NCI-H2029 (cell line): ENCODE measurements around the gene RELB.
A peak's percentile ranks its signal among the peaks of the same experiment; 100 is the strongest.
"Not testable (repeated sequence)": the region's sequence is repeated elsewhere in the genome, so short reads cannot be mapped to it uniquely, and the experiment has no call there.

ENCODE experiments used
- DNase-seq: peaks from one replicate; lab custom pipeline; 2025; lab: John Stamatoyannopoulos, UW

The RELB gene

DNA sequence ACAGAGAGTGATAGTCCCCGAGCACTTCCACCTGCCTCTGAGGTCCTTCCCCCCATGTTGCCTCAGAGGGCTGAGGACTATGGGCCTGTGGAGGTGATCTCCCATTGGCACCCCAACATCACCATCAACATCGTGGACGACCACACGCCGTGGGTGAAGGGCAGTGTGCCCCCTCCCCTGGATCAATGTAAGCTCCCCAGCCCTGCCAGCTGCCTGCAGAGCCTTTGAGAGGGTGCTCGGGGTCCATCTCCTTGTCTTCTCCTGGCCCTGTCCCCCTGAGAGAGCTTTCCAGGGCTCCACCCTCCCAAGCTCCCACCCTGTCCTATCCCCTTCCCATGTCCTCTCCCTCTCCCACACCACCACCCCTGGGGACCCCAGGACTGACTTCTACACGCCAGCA is 14.9 kb upstream of the RELB start:
- no peak for DNase-seq

DNA sequence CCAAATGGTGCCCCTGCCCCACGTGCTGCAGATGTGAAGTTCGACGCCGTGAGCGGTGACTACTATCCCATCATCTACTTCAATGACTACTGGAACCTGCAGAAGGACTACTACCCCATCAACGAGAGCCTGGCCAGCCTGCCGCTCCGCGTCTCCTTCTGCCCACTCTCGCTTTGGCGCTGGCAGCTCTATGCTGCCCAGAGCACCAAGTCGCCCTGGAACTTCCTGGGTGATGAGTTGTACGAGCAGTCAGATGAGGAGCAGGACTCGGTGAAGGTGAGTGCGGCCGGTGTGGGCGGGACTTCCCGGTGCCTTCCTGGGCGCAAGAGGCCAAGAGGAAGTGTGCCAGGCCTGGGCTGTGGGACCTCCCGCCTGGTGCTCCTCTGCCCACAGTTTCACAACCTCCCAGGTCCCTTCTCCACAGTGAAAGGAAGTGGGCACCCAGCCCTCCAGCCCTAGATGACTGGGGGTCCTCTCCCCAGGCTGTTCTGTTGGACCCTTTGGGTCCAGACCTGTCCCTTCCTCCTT is 14.1 kb upstream of the RELB start:
- no peak for DNase-seq

DNA sequence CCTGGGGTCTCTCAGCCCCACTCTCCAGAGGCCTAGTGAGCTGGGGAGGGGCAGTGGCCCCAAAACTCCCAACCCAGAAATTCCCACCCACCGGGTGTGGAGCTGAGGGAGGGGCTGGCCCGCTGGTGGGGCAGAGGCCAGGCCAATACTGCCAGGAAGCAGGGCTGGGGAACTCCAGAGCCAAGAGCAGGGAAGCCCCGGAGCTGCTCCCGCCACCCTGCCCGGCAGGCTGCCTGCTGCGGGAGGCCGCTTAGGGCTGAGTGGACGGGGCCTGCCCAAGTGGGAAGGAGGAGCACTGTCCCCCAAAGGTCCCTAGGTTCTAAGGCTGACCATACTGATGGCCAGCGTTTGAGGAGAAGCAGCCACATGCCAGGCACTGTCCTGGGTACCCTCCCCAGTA is 13.0 kb upstream of the RELB start:
- no peak for DNase-seq

DNA sequence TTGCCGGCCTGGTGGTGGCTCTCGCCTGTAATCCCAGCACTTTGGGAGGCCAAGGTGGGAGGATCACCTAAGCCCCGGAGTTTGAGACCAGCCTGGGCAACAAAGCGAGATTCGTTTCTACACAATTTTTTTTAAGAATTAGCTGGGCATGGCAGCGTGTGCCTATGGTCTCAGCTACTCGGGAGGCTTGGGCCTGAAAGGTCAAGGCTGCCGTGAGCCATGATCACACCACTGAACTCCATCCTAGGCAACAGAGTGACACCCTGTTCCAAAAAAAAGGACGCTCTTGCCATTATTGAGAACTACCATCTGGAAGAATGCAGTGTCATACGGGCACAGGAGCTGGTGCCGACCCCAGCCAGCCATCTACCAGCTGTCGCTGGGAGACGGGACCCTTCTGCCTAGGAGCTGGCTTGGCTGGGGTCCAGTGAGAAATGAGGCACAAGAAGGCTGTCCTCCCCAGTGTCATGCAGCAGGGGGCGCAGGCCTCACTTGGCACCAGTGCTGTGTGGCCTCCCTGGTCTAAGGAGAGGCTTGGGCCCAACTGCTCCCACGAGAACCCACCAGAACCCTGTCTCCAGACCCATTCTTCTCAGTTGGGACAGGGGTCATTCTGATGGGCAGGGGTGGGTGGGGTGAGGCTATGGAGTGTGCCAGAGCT is 12.2 kb upstream of the RELB start:
- peak; percentile 2 for DNase-seq

DNA sequence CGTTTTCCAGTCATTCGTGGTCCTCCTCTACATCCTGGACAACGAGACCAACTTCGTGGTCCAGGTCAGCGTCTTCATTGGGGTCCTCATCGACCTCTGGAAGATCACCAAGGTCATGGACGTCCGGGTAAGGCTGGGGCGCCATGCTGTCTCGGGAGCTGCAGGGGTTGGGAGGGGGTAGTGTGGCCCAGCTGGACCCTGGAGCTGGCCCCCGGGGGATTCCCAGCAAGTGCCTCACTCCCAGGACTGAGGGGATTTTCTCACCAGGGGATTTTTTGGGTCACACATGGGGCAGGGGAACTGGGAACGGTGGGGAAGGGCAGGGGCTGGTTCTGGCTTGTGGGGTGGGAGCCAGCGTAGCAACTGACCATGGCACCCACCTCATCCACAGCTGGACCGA is 10.8 kb upstream of the RELB start:
- no peak for DNase-seq

DNA sequence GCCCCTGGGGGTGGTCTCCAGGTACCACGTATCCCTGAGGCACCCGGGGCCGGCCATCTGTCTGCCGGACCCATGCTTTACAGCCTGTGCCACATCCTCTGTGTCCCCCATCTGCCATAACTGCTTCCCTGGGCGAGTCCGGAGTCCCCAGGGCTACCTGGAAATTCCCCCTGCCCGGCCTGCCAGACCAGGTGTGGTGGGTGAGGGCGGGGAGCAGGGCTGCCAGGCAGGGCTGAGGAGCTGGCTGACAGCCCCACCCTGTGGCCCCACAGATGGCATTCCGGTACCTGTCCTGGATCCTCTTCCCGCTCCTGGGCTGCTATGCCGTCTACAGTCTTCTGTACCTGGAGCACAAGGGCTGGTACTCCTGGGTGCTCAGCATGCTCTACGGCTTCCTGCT is 10.3 kb upstream of the RELB start:
- DNase-seq = no peak

DNA sequence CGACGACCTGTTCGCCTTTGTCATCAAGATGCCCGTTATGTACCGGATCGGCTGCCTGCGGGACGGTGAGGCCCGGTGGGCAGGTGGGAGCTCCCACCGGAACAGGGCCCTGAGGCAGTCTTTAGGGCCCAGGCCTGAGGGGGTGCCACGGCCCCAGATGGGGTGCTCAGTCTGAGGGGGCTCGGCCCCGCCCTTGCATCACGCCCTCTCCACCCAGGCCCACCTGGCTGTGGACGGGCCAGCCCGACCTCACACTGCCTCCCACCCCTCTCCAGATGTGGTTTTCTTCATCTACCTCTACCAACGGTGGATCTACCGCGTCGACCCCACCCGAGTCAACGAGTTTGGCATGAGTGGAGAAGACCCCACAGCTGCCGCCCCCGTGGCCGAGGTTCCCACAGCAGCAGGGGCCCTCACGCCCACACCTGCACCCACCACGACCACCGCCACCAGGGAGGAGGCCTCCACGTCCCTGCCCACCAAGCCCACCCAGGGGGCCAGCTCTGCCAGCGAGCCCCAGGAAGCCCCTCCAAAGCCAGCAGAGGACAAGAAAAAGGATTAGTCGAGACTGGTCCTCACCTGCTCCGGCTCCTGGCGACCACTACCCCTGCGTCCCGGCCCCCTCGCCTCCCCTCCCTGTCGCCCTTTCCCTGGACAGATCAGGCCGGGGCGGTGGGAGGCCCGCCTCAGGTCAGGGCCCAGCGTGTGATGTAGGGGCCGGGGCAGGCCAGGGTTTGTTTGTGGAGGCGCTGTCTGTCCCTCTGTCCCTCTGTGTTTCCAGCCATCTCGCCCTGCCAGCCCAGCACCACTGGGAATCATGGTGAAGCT is 8.7 kb upstream of the RELB start:
- DNase-seq = no peak

DNA sequence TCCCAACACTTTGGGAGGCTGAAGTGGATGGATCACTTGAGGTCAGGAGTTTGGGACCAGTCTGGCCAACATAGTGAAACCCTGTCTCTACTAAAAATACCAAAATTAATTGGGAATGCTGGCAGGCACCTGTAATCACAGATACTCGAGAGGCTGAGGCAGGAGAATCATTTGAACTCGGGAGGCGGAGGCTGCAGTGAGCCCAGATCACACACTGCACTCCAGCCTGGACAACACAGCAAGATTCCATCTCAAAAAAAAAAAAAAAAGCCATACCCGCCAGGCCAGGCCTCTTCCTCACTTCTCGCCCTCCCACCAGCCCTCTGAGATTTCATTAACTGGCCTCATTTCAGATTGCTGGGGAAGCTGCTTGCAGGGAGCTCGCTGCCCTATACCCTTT is 7.7 kb upstream of the RELB start:
- DNase-seq = no peak

DNA sequence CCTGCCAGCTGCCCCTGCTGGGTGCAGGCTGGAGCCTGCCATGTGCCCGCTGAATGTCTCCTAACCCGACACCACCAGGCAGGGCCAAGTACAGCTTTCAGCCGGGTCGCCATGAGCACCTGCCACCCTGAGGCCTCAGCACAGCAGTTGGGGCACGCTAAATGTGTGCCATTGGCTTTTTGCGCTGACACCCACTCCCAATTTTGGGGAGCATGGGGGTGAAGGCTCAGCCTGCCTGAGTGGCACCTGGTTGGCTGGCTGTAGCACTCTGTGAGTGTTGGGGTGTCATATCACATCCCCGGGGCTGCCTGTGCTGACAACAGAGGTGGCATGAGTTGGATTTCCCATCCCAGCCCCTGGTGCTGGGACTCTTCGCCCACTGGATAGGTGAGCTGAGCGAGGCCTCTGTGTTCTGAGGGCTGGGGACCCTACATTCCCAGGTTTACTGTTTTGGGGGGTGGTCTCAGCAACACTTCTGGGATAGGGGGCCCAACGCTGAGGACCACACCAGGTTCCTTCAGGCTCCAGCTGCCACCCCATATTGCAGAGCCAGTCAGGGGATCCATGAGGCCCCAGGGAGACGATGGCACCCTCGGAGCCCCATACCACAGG is 7.2 kb upstream of the RELB start:
- no peak for DNase-seq

DNA sequence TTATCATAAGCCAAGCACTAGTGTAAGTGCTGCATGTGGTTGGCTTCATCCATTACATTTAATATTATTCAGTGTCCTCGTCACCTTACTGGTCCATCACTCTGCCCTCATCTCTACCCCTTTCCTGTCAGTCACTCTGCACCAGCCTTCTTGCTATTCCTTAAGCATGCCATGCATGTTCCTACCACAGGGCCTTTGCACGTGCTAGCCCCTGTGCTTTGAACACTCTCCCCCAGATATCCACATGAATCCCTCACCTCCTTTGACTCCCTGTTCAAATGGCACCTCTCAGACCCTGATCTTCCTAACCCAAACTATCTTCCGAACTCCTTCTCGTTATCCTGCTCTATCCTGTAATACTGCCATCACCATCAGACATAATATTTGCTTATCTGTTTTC is 3.2 kb upstream of the RELB start:
- DNase-seq = no peak

DNA sequence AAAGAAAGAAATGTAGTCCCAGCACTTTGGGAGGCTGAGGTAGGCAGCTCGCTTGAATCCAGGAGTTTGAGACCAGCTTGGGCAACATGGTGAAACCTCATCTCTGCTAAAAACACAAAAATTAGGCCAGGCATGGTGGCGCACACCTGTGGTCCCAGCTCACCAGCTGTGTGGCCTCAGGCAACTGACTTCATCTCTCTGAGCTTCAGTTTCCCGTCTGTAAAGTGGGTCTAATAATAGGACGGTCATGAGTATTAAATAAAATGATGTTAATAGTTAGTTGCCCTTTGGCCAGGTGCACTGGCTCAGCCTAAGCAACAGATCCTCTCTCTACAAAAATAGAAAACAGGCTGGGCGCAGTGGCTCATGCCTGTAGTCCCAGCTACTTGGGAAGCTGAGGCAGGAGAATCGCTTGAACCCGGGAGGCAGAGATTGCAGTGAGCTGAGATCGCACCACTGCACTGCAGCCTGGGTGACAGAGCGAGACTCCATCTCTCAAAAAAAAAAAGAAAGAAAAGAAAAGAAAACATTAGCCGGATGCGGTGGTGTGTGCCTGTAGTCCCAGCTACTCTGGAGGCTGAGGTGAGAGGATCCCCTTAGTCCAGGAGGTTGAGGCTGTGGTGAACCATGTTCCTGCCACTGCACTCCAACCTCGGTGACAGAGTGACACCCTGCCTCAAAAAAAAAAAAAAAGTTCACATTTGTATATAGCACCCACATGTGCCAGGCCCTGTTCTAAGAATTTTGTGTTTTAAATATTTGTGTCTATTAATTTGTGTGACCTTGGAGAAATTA is 1.9 kb upstream of the RELB start:
- DNase-seq = not testable (repeated sequence)

DNA sequence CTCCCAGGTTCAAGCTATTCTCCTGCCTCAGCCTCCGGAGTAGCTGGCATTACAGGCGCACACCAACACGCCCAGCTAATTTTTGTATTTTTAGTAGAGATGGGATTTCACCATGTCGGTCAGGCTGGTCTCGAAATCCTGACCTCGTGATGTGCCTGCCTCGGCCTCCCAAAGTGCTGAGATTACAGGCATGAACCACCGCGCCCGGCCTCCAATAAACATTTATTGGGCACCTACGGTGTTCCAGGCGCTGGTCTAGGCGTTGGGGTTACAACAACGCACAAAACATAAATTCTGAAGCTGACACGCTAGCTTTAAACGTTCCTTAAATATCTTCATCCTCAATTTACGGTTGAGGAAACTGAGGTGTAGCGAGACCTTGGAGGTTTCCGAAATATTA is 599 bp upstream of the RELB start:
- DNase-seq = not testable (repeated sequence)

DNA sequence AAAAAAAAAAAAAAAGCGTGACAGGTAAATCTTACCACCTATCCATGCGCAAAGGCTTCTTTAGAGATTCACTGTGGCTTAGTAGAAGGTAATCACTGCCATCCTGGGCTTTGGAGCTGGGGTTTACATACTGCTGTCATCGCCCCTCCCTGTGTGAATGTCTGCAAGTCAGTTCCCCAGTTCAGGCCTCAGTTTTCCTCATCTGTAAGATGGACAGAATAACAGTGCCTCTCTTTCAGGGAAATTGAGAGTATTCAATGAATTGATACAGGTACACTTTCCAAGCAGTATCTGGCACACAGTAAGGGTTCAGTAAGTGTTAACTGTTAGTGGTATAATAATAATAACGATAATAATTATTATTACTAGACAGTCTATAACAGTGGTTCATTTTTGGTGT is 2.2 kb downstream of the RELB start:
- no peak for DNase-seq

DNA sequence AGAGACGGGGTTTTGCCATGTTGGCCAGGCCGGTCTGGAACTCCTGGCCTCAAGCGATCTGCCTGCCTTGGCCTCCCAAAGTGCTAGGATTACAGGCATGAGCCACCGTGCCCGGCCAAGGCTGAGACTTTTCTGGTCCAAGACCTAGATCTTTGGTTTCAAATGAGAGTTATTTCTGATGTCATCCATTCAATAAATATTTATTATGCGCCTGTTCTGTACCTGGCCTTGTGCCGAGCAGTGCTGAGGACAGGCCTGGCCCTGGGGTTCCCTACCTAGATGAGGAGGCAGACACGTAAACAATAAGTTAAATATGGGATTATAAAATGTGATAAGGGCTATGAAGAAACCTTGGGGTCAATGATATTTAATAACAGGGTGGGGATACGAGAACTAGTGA is 4.5 kb downstream of the RELB start:
- DNase-seq = no peak

DNA sequence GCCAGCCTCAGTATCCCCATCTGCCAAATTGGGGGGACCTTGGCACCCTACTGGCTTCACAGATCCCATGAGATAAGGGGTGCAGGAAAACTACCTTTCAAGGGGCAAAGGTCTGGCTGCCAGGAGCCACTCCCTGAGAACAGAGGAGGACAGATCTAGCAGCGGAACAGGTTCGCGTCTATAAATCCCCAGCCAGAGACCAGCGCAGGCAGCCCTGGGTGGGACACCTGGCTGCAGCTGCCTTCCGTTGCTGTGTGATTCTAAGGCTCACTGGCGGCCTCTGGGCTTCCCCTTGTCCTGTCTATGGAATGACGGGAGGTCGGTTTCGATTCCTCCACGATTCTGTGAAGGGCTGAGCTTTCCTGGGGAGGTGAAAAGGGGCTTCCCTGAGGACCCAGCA is 7.3 kb downstream of the RELB start:
- DNase-seq = no peak

DNA sequence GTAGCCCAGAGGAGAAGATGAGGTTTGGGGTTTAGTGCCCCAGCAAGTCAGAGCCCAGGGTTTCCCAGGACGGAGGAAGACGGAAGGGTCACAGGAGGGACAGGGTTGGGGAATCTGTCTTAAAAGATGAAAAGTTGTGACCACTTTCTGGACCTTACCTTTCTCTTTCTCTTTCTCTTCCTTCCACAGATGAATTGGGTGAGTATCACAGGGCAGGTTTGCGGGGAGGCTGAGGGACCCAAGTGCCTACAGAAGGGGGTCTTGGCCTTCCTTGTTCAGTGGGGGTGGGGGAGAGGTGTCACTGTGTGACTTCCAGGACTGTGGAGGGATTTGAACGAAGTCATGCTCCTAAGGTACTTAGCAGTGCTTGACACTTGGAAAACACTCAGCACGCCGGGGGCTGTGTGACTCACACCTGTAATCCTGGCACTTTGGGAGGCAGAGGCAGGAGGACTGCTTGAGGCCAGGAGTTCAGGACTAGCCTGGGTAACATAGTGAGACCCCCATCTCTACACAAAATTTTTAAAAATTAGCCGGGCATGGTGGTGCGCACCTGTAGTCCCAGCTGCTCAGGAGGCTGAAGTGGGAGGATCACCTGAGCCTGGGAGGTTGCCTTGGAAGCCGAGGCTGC is 8.5 kb downstream of the RELB start:
- DNase-seq = no peak

DNA sequence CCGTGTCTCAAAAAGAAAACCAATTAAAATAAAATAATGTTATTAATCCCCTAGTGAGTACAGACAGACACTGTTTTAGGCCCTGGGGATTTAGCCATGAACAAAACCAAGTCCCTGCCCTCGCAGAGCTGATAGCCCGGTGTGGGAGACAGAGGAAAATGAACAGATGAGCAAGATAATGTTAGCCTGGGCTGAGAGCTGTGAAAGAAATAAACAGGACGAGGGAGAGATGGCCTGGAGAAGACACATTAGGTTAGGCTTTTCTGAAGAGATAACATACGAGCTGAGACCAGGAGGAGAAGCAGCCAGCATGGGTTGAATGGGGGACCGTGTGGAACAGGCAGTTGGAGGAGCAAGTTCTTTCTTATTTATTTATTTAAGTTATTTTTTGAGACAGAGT is 9.0 kb downstream of the RELB start:
- no peak for DNase-seq

DNA sequence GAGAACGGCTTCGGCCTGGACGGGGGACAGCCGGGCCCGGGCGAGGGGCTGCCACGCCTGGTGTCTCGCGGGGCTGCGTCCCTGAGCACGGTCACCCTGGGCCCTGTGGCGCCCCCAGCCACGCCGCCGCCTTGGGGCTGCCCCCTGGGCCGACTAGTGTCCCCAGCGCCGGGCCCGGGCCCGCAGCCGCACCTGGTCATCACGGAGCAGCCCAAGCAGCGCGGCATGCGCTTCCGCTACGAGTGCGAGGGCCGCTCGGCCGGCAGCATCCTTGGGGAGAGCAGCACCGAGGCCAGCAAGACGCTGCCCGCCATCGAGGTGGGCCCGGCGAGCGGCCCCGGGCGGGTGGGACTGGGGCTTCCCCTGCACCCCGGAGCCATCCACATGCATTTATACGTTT is 10.7 kb downstream of the RELB start:
- no peak for DNase-seq

DNA sequence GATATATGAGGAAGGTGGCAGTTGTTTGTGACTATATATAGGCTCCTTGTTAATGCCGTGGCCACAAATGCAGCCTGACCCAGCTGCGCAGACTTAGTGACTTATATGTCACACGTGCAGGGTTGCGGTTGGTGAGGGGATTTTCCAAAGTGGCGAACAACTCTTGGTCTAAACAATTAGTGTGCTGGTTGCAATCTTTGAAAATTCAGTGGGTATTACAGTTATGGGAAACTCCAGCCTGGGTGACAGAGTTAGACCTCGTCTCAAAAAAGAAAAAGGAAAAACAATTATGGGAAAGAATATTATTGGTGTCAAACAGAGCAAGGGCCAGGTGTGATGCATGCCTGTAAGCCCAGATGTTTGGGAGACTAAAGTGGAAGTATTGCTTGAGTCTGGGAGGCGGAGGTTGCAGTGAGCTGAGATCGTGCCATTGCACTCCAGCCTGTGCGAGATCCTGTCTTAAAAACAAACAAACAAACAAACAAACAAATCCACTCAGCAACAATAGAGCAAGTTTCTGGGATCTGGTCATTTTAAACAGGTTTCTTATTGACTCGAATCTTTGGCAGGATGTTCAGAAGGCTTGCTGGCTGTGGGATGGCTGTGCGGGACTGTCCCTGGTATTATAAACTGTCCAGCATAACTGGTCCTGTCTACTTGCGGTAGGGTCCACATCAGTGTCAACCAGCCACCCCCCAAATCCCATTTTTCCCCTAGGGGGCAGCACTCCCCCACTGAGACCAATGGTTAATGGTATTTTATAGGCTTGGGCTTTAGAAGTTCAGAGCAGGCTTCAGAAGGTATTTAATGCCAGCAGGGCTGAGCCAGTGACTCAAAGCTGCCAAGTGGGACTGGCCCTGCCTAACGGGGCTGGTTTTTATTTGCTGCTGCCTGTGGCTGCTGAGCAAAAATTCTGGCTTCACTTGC is 15.4 kb downstream of the RELB start:
- peak; percentile 44 for DNase-seq

DNA sequence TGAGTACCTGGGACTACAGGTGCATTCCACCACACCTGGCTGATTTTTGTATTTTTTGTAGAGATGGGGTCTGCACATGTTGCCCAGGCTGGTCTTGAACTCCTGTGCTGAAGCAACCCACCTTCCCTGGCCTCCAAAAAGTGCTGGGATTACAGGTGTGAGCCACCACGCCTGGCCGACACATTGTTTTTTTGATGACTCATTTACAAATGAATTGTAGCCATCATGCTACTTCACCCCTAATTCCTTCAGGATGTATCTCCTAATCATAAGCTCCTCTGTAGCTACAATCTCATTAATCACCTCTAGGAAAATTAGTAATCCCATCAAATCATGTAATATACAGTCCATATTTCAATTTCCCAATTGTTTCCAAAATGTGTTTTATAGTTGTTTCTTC is 17.9 kb downstream of the RELB start:
- DNase-seq = no peak

DNA sequence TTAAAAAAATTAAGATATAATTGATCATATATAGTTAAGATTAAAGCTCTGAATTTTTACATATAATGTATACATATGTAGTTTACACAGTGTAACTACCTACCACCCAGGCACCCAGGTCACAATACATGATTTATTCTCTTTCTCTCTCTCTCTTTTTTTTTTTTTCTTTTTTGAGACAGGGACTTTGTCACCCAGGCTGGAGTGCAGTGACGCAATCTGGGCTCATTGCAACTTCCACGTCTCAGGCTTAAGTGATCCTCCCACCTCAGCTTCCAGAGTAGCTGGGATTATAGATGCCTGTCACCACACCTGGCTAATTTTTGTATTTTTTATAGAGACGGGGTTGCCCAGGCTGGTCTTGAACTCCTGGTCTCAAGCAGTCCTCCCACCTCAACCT is 18.8 kb downstream of the RELB start:
- DNase-seq = no peak
